ENCODE measurements around the gene CHRNA4.

The CHRNA4 gene

GRCh38 chr20:63317601-63318291 lies 43.4 kb downstream of the CHRNA4 start:
- H4K20me1 ChIP-seq: no peaks in the 10 kb centered on the region
- H3K9me3 ChIP-seq: no peaks in the 10 kb centered on the region
- H3K4me2 ChIP-seq: no peak overlapping the region
- peaks cover 14% of the 10 kb centered on the region for H3K4me1 ChIP-seq
- no peaks in the 10 kb centered on the region for H3K36me3 ChIP-seq
- no peak for TF ChIP-seq Cebpa-rat (IDR thresholded peaks at IDR 0.05)
- no peak overlapping the region for H3K4me3 ChIP-seq
- H3K9ac ChIP-seq: no peak overlapping the region
- H3K27ac ChIP-seq: no peak overlapping the region
- H3K27me3 ChIP-seq: no peaks in the 10 kb centered on the region

GRCh38 chr20:63317061-63317460 lies 44.1 kb downstream of the CHRNA4 start:
- Histone ChIP-seq H3K27me3 (no peaks in the 10 kb centered on the region), H3K9ac (no peak overlapping the region), H3K9me3 (no peaks in the 10 kb centered on the region), H3K27ac (no peak overlapping the region), H3K4me1 (peaks cover 21% of the 10 kb centered on the region), H3K4me2 (no peak overlapping the region), H4K20me1 (no peaks in the 10 kb centered on the region), H3K36me3 (no peaks in the 10 kb centered on the region), H3K4me3 (no peak overlapping the region)
- no peak for TF ChIP-seq Cebpa-rat (IDR thresholded peaks at IDR 0.05)

- H3K4me3 ChIP-seq: no peak overlapping the region
- no peak overlapping the region for H3K27ac ChIP-seq
- peaks cover 27% of the 10 kb centered on the region for H3K4me1 ChIP-seq
- no peaks in the 10 kb centered on the region for H3K9me3 ChIP-seq
- no peaks in the 10 kb centered on the region for H3K27me3 ChIP-seq
- no peaks in the 10 kb centered on the region for H4K20me1 ChIP-seq
- H3K36me3 ChIP-seq: no peaks in the 10 kb centered on the region
- TF ChIP-seq Cebpa-rat (IDR thresholded peaks at IDR 0.05): no peak
- H3K4me2 ChIP-seq: no peak overlapping the region
- no peak overlapping the region for H3K9ac ChIP-seq
Observed at GRCh38 chr20:63316502-63316921, 44.6 kb downstream of the CHRNA4 start.

GRCh38 chr20:63315731-63316491 lies 45.2 kb downstream of the CHRNA4 start:
- Histone ChIP-seq H3K4me3 (no peak overlapping the region), H3K4me1 (peaks cover 33% of the 10 kb centered on the region), H3K9ac (no peak overlapping the region), H4K20me1 (no peaks in the 10 kb centered on the region), H3K27ac (no peak overlapping the region), H3K4me2 (no peak overlapping the region), H3K27me3 (no peaks in the 10 kb centered on the region), H3K36me3 (no peaks in the 10 kb centered on the region), H3K9me3 (no peaks in the 10 kb centered on the region)
- no peak for TF ChIP-seq Cebpa-rat (IDR thresholded peaks at IDR 0.05)

GRCh38 chr20:63315240-63315689 lies 45.9 kb downstream of the CHRNA4 start:
- no peak overlapping the region for H3K4me3 ChIP-seq
- H3K27ac ChIP-seq: no peak overlapping the region

GRCh38 chr20:63314566-63315239 lies 46.4 kb downstream of the CHRNA4 start:
- TF ChIP-seq Cebpa-rat (IDR thresholded peaks at IDR 0.05): no peak
- H3K36me3 ChIP-seq: no peaks in the 10 kb centered on the region
- no peaks in the 10 kb centered on the region for H3K9me3 ChIP-seq
- H3K4me1 ChIP-seq: peaks cover 41% of the 10 kb centered on the region
- no peaks in the 10 kb centered on the region for H3K27me3 ChIP-seq
- H3K4me2 ChIP-seq: no peak overlapping the region
- H4K20me1 ChIP-seq: no peaks in the 10 kb centered on the region
- H3K4me3 ChIP-seq: no peak overlapping the region
- H3K27ac ChIP-seq: no peak overlapping the region
- H3K9ac ChIP-seq: no peak overlapping the region

More at GRCh38 chr20:63315240-63315689, 45.9 kb downstream of the CHRNA4 start:
- H3K4me2 ChIP-seq: no peak overlapping the region
- no peaks in the 10 kb centered on the region for H3K27me3 ChIP-seq
- H3K9ac ChIP-seq: no peak overlapping the region
- no peaks in the 10 kb centered on the region for H3K36me3 ChIP-seq
- TF ChIP-seq Cebpa-rat (IDR thresholded peaks at IDR 0.05): no peak
- H3K9me3 ChIP-seq: no peaks in the 10 kb centered on the region
- H4K20me1 ChIP-seq: no peaks in the 10 kb centered on the region
- peaks cover 39% of the 10 kb centered on the region for H3K4me1 ChIP-seq

GRCh38 chr20:63314015-63314471 lies 47.1 kb downstream of the CHRNA4 start:
- H3K27ac ChIP-seq: no peak overlapping the region
- H3K9ac ChIP-seq: no peak overlapping the region
- H3K4me2 ChIP-seq: no peak overlapping the region
- peaks cover 44% of the 10 kb centered on the region for H3K4me1 ChIP-seq
- no peaks in the 10 kb centered on the region for H4K20me1 ChIP-seq
- no peaks in the 10 kb centered on the region for H3K27me3 ChIP-seq
- no peaks in the 10 kb centered on the region for H3K36me3 ChIP-seq
- no peak for TF ChIP-seq Cebpa-rat (IDR thresholded peaks at IDR 0.05)
- no peaks in the 10 kb centered on the region for H3K9me3 ChIP-seq
- H3K4me3 ChIP-seq: no peak overlapping the region

GRCh38 chr20:63313349-63314014 lies 47.7 kb downstream of the CHRNA4 start:
- Histone ChIP-seq H3K27me3 (no peaks in the 10 kb centered on the region), H3K9ac (no peak overlapping the region), H3K4me1 (peaks cover 46% of the 10 kb centered on the region), H3K36me3 (no peaks in the 10 kb centered on the region), H3K27ac (no peak overlapping the region), H3K4me2 (peak overlapping the region; percentile 61), H3K4me3 (no peak overlapping the region), H4K20me1 (no peaks in the 10 kb centered on the region), H3K9me3 (no peaks in the 10 kb centered on the region)
- no peak for TF ChIP-seq Cebpa-rat (IDR thresholded peaks at IDR 0.05)

GRCh38 chr20:63312690-63313348 lies 48.3 kb downstream of the CHRNA4 start:
- Histone ChIP-seq H3K4me3 (no peak overlapping the region), H3K4me1 (peaks cover 46% of the 10 kb centered on the region), H3K9me3 (no peaks in the 10 kb centered on the region), H3K9ac (no peak overlapping the region), H3K27me3 (peaks cover 5% of the 10 kb centered on the region; the same call in 1 of the 2 replicates), H3K4me2 (peak overlapping the region; percentile 61), H3K36me3 (no peaks in the 10 kb centered on the region), H3K27ac (0 out of 2 replicates have a peak overlapping the region, but pooled peaks have one; percentile 18), H4K20me1 (no peaks in the 10 kb centered on the region)
- no peak for TF ChIP-seq Cebpa-rat (IDR thresholded peaks at IDR 0.05)

Data from BLaER1 (cell line).